Mesothelial cell of epicardium (in vitro differentiated cells): ENCODE measurements around the gene DENND4B. TPM values are rescaled to one million over a fixed set of nuclear protein-coding genes. Genes with fewer than 3 reads are reported as not detected.
"Not testable (repeated sequence)": the region's sequence is repeated elsewhere in the genome, so short reads cannot be mapped to it uniquely, and the experiment has no call there.

Experiments used
- DNase-seq, 2 experiments: peaks; one replicate each; pipeline ENCODE4 v3.0.0; 2021; ENCODE audit warnings: low spot score in 2 of 2; ENCODE audit not compliant: unreplicated experiment in 2 of 2
- H3K27ac Mint-ChIP-seq: 2 replicates; pipeline ENCODE4 v1.8.0; 2021; ENCODE audit warnings: mixed read lengths
- H3K27me3 Mint-ChIP-seq: 2 replicates; pipeline ENCODE4 v1.8.0; 2021; ENCODE audit warnings: low read depth, mixed read lengths
- H3K36me3 Mint-ChIP-seq: 2 replicates; pipeline ENCODE4 v1.8.0; 2021; ENCODE audit warnings: mixed read lengths
- H3K4me1 Mint-ChIP-seq: 2 replicates; pipeline ENCODE4 v1.8.0; 2021; ENCODE audit warnings: mixed read lengths
- H3K4me3 Mint-ChIP-seq: 2 replicates; pipeline ENCODE4 v1.8.0; 2021; ENCODE audit warnings: mild to moderate bottlenecking, moderate library complexity, mixed read lengths
- H3K9me3 Mint-ChIP-seq: 2 replicates; pipeline ENCODE4 v1.8.0; 2021; ENCODE audit warnings: mixed read lengths
- total RNA-seq: library from RNA; stranded (reverse); gene quantifications from 3 replicates; pipeline ENCODE4 v1.2.1, GENCODE V29; 2021
- TF ChIP-seq, protein P1 (sequence below): fragments of 200-600 bp; sonication (generic); IDR thresholded peaks from one replicate; pipeline ENCODE4 v1.5.0; 2021; ENCODE audit warnings: antibody characterized with exemption; ENCODE audit not compliant: unreplicated experiment

The DENND4B gene
- total RNA-seq, 1 donor from 2014 or later: 63.1 TPM

DNA sequence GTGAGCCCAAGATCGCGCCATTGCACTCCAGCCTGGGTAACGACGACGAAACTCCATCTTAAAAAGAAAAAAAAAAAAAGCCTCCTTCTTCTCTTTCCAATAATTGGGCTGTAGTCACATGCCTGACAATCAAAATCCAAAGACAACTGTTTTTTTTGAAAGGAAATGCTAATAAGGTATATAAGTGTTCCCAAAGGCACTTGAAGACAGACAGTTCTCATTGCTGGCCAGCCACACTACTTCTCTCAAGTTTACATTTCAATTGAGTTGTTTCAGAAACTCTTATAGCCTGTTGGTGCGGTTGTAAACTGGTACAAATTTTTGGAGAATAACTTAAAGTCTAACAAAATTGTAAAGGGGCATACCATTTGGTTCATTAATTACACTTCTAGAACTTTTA lies 47.0 kb downstream of the DENND4B start:
- Mint-ChIP-seq H3K27me3 (no peaks in the 10 kb centered on the region), H3K27ac (no peak overlapping the region), H3K36me3 (peaks cover 10% of the 10 kb centered on the region), H3K4me3 (no peak overlapping the region), H3K4me1 (no peaks in the 10 kb centered on the region), H3K9me3 (no peaks in the 10 kb centered on the region)
- TF ChIP-seq, protein P1, sequence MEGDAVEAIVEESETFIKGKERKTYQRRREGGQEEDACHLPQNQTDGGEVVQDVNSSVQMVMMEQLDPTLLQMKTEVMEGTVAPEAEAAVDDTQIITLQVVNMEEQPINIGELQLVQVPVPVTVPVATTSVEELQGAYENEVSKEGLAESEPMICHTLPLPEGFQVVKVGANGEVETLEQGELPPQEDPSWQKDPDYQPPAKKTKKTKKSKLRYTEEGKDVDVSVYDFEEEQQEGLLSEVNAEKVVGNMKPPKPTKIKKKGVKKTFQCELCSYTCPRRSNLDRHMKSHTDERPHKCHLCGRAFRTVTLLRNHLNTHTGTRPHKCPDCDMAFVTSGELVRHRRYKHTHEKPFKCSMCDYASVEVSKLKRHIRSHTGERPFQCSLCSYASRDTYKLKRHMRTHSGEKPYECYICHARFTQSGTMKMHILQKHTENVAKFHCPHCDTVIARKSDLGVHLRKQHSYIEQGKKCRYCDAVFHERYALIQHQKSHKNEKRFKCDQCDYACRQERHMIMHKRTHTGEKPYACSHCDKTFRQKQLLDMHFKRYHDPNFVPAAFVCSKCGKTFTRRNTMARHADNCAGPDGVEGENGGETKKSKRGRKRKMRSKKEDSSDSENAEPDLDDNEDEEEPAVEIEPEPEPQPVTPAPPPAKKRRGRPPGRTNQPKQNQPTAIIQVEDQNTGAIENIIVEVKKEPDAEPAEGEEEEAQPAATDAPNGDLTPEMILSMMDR: no peak
- no peak for DNase-seq

DNA sequence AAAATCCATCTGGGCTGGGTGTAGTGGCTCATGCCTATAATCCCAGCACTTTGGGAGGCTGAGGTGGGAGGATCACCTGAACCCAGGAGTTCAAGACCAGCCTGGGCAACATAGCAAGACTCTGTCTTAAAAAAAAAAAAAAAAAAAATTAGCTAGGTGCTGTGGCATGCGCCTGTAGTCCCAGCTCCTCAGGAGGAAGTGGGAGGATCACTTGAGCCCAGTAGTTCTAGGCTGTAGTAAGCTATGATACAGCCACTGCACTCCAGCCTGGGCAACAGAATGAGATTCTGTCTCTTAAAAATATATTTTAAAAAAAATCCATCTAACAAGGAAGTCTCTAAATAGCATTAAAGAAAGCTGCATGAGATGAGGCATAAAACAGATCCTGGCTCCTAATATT lies 50.7 kb downstream of the DENND4B start:
- not testable (repeated sequence) for H3K4me1 Mint-ChIP-seq, H3K27me3 Mint-ChIP-seq, H3K4me3 Mint-ChIP-seq, DNase-seq, H3K9me3 Mint-ChIP-seq, H3K27ac Mint-ChIP-seq
- peaks cover 19% of the 10 kb centered on the region for H3K36me3 Mint-ChIP-seq

DNA sequence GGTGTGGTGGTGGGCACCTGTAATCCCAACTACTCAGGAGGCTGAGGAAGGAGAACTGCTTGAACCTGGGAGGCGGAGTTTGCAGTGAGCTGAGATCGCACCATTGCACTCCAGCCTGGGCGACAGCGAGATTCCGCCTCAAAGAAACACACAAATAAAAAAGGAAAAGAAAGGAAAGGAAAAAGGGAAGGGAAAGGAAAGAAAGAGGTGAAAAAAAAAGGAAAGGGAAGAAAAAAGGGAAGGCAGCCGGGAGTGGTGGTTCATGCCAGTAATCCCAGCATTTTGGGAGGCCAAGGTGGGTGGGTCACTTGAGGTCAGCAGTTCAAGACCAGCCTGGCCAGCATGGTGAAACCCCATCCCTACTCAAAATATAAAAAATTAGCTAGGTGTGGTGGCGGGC lies 55.5 kb downstream of the DENND4B start:
- not testable (repeated sequence) for H3K4me3 Mint-ChIP-seq, H3K9me3 Mint-ChIP-seq, H3K27me3 Mint-ChIP-seq, H3K4me1 Mint-ChIP-seq, DNase-seq
- Mint-ChIP-seq H3K27ac (peak overlapping the region; percentile 30), H3K36me3 (peaks cover 16% of the 10 kb centered on the region)

DNA sequence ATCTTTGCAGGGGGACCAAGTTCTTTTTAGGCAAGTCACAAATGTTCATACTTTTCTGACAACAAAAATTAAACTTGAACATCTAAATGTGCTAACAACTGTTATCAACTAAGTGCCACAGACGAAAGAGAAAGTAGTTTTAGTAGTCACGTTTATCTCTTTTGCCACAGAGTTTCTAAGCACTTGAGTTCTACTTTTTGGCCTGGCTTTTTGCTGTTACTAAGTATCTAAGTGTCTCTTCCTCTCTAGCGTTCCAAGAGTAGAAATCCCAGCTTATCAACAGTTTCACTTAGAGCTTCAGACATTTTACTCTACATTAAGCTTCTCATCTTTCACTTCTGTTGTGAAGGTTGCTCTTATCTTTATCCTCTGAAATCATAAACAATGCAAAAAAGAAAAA lies 58.0 kb downstream of the DENND4B start:
- no peak overlapping the region for H3K4me3 Mint-ChIP-seq
- H3K4me1 Mint-ChIP-seq: peaks cover 10% of the 10 kb centered on the region
- peak overlapping the region; percentile 68 for H3K27ac Mint-ChIP-seq
- TF ChIP-seq, protein P1: no peak
- no peaks in the 10 kb centered on the region for H3K27me3 Mint-ChIP-seq
- DNase-seq: no peak
- H3K9me3 Mint-ChIP-seq: no peaks in the 10 kb centered on the region
- peaks cover 19% of the 10 kb centered on the region for H3K36me3 Mint-ChIP-seq

DNA sequence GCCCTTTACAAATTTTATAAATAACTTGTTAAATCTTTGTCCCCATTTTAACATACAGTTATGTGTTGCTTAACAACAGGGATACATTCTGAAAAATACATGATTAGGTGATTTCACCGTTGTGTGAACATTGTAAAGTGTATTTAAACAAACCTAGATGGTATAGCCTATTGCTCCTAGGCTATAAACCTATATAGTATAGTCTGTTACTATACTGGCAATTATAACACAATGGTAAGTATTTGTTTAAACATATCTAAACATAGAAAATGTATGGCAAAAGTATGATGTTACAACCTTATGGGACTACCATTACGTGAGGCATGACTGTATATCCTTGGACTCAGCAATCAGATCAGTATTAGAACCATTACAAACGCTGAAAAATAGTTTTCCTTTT lies 60.4 kb downstream of the DENND4B start:
- no peak overlapping the region for H3K4me3 Mint-ChIP-seq
- peaks cover 10% of the 10 kb centered on the region for H3K4me1 Mint-ChIP-seq
- H3K27me3 Mint-ChIP-seq: no peaks in the 10 kb centered on the region
- no peak for DNase-seq
- peaks cover 14% of the 10 kb centered on the region for H3K36me3 Mint-ChIP-seq
- no peak overlapping the region for H3K27ac Mint-ChIP-seq
- H3K9me3 Mint-ChIP-seq: no peaks in the 10 kb centered on the region
- TF ChIP-seq, protein P1: no peak

DNA sequence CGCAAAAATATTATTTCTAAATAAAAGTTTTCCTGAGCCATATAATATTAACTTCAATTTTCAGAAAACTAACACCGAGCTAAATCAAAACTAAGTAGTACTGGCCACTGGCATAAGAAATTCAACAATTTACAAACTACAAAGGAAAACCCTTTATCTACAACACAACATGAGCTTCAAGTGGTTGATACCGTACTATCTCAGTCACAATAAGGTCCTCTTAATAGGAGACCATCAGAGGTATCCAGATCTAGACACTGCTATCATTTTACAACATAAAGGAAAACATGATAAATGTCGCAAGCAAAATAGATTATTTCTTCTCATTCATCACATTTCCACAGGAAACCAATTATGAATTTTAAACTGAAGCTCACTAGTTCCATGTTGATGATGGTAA lies 63.3 kb downstream of the DENND4B start:
- Mint-ChIP-seq H3K27me3 (no peaks in the 10 kb centered on the region), H3K9me3 (no peaks in the 10 kb centered on the region), H3K4me3 (no peak overlapping the region), H3K36me3 (peaks cover 8% of the 10 kb centered on the region), H3K27ac (no peak overlapping the region), H3K4me1 (peaks cover 4% of the 10 kb centered on the region)
- TF ChIP-seq, protein P1: no peak
- DNase-seq: no peak

DNA sequence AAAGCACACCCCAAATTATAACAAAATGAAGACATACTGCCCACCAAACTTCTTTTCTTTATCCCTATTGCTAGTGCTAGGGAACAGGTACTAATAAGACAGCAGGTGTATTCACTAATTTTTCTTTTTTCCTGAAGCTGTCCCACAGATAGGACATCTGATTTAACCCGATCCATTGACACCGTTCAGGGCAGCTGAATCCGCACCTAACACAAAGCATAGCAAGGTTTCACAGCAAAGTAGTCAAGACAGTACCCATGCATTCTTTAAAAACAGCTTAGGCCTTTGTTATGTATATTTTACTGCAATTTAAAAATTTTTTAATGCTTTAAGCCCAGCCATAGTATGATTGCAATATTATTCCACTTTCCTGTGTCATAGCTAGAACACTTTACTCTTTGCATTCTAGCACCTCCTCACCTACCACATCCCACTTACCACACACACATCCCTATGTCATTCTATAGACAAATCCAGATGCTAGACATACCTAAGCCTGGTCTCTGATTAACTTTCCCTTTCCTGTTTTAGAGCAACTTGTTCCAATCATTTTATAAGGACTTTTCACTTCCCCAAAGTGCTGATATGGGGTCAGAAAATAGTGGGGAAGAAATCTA lies 64.1 kb downstream of the DENND4B start:
- Mint-ChIP-seq H3K36me3 (peaks cover 8% of the 10 kb centered on the region), H3K27me3 (no peaks in the 10 kb centered on the region), H3K4me1 (peaks cover 4% of the 10 kb centered on the region), H3K9me3 (no peaks in the 10 kb centered on the region), H3K4me3 (no peak overlapping the region), H3K27ac (no peak overlapping the region)
- DNase-seq: no peak
- TF ChIP-seq, protein P1: no peak
